Effector CD4-positive, alpha-beta T cell (primary cell): Measurements from ENCODE around the gene LETM1.

ENCODE experiments used
- DNase-seq: peaks from one replicate; pipeline ENCODE4 v3.0.0-alpha.2; 2020
- total RNA-seq: gene quantifications from one replicate; lab custom pipeline; 2026; lab: John Stamatoyannopoulos, UW

Gene LETM1
- total RNA-seq: 65.9 reads per million, percentile 74 among the genes with 10 or more reads in this experiment

DNA sequence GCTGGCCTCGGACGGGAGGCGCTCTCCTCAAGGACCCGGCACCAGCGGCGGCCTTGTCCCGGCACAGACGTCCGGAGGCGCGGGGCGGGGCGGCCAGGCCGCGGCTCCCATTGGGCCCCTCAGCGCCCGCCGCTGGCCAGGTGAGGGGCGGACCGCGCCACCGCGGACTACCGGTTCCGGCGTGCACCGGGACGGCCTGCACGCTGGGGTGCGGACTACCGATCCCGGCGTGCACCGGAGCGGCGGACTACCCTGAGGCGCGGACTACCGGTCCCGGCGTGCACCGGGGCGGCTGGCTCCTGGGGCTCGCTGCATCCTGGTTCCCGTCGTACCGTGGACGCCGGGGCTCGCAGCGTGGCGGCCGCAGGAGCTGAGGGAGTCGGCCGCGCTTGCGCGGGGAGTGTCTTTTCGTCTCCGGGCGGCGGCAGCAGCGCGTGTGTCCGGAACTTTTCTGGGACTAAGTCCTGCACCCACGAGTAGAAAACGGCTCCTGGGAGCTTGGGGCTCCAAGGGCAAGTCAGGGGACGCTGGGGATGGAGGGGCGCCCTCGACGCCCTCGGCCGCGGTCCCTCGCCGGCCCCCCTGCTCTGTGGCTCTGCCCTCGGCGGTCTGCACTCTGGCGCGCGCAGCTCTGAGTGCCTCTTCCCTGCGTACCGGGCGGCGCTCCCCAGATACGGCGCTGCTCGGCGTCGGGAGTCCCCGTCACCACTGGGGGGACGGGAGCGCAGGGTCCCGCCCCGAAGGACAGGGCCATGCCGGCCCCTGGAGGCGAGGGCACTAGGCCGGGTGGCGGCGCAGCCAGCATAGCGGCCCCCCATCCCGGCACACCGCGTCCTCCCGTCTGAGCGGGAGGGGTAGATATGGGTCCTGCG, at the start of gene LETM1:
TSS of gene LETM1 (minus strand) at position 86 of the 872 bp plus-strand sequence. CDS start 206 bp downstream, outside the sequence.
- DNase-seq: peak; percentile 91

DNA sequence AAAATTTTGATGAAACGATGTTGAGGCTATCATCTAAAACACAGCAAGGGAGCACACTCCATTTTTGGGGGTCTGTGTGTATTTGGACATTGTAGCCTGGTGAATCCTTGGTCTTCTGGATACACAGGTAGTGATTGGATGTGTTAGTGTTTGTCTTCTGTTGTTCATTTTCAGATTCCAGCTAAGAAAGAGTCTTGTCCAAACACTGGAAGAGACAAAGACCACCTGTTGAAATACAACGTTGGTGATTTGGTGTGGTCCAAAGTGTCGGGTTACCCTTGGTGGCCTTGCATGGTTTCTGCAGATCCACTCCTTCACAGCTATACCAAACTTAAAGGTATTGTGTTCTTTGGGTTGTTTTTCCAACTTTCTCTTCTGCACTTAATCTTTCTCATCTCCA, 48.1 kb upstream of the LETM1 start:
- no peak for DNase-seq

DNA sequence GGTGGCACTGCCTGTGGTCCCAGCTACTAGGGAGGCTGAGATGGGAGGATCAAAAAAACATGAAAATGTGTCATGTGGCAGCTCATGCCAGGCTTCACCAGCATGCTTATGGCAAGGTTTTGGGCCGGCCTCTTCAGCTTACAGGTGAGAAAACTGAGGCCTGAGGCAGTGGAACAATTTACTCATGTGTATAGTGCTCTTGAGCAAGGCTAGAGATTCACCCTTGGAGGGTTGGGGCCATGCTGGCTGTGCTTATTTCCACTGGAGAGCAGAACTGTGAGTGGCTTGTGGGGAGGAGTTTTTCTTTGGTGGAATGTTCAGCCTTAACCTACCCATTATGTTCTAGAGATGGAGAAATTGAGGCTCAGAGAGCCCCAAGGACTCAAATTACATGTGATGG, 47.1 kb upstream of the LETM1 start:
- no peak for DNase-seq

DNA sequence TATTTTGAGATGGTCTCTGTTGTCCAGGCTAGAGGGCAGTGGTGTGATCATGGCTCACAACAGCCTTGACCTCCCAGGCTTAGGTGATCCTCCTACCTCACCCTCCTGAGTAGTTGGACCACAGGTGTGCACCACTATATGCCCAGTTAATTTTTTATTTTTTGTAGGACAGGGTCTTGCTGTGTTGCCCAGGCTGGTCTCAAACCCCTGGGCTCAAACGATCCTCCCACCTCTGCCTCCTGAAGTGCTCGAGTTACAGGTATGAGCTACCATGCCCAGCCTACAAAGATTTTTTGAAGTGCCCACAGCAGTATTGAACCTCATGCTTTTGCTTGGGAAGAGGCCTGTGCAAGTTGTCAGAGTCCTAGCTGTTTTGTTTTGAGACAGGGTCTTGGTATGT, 46.3 kb upstream of the LETM1 start:
- no peak for DNase-seq

DNA sequence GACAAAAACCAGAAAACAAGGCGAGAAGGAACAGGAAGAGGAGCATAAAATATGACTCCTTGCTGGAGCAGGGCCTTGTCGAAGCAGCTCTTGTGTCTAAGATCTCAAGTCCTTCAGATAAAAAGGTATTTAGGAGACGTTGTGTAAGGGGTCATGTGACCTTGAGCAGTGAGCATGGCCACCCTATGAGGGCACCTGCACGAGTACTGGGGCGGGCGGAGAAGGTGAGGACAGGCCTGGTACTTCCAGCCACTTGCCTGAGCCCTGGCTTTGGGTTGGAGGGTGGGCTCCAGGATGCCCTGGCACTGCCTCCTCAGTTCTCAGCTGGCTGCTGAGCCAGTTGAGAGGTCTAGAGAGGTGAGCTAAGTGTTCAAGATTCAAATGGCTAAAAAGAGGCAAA, 45.2 kb upstream of the LETM1 start:
- no peak for DNase-seq

DNA sequence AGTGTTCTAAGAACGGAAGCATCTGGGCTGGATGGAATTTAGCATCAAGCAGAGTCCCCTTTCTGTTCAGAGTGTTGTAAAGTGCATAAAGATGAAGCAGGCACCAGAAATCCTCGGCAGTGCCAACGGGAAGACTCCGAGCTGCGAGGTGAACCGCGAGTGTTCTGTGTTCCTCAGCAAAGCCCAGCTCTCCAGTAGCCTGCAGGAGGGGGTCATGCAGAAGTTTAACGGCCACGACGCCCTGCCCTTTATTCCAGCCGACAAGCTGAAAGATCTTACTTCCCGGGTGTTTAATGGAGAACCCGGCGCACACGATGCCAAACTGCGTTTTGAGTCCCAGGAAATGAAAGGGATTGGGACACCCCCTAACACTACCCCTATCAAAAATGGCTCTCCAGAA, 44.7 kb upstream of the LETM1 start:
- DNase-seq: no peak

DNA sequence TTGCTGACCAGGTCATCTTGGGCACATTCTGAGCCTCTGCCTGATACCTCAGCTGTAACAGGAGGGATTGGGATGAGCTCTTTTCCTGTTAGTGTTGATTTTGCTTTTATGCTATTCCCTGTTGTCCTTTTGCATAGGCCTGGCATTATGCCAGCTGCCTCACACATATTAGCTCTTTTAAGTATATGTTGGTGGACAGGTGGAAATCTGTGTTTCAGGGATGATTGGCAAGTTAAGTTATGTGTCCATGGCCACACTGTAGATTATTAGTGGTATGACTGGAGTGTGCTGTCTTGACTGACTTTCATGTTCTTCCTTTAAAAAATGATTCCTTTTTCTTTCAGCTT, 44.1 kb upstream of the LETM1 start:
- no peak for DNase-seq

DNA sequence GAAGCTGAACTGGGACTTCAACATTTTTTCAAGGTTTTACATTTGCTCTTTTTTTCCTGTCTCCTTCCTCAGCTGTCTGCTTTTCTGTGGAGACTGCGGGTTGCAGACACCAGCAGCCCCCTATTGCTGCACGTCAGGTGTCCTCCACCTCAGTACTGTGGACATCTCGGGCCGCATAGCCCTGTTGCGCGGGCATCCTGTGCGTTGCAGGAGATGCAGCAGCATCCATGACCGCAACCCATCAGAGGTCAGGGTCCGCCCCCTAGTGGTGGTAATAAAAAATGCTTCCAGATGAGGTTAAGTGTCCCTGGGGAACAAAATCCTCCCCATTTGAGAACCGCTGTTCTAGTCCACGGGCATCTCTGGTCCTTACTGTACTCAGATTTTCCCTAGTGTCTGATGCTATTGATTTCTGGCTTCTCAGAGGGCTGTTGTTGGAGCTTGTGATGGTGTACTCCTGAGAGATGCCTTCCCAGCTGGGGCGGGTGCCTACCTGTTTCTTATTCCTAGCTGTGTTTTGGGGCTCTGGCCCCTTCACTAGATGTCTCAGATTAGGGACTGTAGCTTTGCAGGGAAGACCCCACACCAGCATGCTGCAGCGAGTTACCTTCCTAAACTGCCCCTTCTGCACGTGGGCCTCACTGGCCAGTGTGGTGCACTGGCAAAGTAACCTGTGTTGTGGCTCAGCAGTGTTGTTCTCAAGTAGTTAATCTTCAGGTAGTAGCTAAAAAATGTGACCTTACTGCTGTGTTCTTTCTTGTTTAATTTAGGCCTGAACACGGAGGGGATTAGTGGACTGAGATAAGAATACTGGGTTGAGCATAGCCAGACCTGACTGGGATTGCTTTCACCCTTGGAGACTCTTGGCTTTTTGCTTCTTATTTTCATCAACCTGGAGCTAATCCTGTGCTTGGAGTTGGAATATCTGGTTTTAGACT, 43.5 kb upstream of the LETM1 start:
- DNase-seq: peak; percentile 68

DNA sequence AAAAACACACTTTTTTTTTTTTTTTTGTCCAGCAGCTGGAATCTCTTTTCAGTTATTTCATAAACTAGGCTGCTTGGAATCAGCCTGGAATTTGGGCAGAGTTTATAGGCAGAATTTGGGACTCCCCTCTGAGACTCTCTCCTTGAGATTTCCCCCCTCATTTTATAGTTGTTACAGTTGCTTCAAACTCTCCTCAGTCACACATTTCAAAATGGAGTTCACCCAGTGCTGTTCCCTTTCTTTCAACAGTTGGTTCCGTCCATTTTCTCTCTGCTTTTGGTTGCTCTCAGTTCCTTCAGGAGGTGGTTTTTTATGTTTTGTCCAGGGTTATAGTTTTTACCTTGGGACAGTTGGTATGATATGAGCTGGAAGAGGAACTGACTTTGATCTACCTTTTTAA, 42.7 kb upstream of the LETM1 start:
- DNase-seq: no peak

DNA sequence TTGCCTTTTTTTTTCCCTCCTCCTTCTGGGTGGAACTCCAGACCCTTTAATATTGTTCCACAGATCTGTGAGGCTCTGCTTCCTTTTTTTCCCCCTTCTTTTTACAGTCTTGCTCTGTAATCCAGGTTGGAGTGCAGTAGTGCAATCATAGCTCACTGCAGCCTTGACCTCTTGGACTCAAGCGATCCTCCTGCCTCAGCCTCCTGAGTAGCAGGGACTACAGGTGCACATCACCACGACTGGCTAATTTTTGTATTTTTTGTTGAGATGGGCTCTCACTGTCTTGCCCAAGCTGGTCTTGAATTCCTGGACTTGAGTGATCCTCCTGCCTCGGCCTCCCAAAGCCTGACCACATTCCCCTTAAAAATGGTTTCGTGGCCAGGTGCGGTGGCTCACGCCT, 42.1 kb upstream of the LETM1 start:
- no peak for DNase-seq

DNA sequence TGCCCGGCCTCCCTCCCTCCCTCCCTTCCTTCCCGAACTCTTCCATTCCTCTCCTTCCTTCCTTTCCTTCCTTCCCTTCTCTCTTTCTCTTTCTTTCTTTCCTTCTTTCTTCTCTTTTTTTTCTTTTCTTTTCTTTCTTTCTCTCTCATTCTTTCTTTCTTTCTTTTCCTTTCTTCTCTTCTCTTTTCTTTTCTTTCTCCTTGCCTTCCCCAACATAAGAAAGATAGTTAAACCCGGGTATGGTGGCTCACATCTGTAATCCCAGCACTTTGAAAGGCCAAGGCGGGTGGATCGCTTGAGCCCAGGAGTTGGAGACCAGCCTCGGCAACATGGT, 40.7 kb upstream of the LETM1 start:
- no peak for DNase-seq

DNA sequence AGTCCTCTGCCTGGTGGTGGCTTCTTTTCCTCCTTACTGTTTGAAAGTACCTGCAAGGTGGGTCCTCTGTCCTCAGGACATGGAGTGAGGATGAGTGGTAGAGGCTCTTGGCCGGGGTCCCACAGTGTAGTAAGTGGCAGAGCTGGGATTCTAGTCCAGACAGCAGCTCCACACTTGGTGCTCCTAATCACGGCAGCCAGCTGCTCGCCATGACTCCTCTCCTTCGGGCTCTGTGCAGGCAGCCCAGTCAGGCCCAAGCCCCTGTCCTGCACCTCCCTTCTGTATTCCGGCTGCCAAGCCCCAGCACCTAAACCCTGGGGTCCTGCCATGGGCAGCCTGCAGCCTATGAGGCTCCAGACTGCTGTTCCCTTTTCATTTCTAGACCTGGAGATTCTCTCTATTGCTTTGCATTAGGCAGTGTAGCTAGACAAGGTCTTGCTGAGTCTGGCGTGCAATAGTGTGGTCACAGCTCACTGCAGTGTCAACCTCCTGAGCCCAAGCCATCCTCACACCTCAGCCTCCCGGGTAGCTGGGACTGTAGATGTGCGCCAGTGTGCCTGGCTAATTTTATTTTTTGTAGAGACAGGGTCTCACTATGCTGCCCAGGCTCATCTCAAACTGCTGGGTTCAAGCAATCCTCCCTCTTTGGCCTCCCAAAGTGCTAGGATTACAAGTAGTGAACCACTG, 40.2 kb upstream of the LETM1 start:
- no peak for DNase-seq

DNA sequence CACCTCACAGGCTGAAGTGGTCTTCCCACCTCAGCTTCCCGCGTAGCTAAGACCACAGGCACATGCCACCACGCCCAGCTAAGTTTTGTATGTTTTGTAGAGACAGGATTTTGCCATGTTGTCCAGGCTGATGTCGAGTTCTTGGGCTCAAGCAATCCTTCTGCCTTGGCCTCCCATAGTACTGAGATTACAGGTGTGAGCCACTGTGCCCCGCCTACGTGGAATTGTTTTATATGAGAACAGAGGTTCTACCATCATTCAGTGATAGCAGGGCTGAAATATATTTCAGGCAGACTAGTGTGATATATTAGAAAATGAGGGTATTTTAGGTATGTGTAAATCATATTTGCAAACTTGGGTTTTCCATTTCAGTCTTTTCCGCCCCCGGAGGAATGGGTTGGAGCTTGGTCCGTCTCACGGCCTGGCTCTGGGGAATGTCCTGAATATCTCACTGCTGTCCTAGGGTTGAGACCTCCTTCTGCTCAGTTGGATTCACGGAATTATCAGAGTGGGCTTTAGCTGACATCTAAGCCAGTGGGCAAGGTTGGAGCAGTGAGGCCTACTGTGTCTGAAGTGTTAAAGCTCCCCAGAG, 35.1 kb upstream of the LETM1 start:
- no peak for DNase-seq

DNA sequence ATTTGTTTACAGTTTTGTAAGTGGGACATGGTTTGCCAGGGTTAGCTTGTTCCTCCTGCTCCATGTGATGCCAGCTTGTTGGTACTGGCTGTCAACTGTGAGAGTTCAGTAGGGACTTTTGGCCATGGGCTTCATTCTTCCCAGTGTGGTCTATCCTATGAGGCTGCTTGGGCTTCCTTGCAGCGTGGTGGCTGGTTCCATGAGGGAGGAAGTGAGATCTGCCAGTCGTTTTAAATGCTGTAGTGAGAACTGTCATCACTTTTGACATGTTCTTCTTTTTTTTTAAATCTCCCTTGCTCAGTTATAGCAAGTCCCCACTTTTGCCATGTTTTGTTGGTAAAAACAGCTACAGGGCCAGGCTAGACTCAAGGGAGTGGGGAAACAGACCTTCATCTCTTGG, 31.1 kb upstream of the LETM1 start:
- no peak for DNase-seq

DNA sequence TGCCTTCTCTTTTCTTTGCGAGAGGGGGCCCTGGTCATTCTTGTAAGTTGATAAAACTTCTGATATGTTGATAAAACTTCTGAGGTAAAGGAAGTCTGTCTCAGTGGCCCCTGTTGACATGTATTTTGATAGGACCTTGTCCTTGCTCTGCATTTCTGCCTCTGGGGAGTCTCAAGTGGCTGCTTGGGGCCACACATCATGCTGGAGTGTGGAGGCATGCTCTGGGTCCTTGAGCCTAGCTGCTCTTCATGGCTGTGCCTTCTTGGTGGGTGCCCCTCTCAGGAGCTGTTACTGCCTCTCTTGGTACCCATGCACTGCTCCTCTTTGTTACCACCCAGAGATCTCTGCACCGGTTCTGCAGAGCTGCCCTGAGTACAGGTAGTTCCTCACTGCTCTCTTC, 29.5 kb upstream of the LETM1 start:
- DNase-seq: no peak

DNA sequence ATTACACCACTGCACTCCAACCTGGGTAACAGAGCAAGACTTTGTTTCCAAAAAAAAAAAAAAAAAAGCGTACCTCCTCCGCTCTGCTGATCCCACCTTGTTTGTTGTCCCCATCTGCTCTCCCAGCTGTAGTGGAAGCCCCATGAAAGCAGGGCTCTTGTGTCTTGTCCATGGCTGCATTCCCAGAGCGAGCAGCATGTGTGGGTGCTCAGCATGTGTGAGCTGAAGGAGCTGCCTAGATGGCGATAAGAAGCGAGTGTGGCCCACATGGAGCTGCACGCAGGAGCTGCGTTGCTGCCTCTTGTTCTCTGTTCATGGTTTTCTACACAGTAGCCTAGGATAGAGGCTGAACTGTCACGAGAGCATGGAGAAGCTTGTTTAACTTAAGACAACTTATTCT, 27.6 kb upstream of the LETM1 start:
- no peak for DNase-seq

DNA sequence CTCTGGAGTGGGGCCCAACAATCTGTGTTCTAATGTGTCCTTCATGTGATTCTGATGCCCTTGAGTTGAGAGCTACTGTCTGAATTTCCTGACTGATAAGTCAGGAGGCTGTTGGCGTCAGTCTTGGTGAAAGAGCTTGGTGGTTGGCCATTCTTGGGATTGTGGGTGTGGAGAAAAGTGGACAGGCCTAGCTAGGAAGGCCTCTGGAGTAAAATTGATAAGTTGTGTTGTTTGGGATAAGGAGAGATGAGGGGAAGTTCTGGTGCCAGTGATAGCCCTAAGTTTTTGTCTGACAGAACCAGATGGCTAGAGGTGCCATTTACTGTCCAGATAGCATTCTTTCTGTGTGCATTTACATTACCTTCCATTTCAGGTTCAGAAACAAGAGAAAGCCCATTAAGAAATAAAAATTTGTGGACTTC, 26.9 kb upstream of the LETM1 start:
- DNase-seq: no peak

DNA sequence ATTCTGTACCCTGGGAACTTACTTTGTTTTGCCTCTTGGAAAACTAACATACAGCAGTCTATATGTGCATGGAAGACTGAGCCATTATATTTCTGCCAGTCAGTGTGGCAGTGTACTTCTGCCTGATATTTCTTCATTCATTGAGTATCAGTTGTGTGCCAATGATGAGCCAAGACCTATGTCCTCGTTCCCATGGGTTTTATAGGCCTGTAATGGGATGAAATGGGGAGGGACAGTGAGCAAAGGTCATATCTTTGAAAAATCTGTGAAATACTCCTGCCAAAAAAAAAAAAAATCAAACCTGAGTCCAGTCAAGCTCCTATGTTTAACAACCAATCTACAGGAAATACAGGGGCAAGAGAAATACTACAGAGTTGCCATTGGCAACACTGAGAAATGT, 24.4 kb upstream of the LETM1 start:
- no peak for DNase-seq

DNA sequence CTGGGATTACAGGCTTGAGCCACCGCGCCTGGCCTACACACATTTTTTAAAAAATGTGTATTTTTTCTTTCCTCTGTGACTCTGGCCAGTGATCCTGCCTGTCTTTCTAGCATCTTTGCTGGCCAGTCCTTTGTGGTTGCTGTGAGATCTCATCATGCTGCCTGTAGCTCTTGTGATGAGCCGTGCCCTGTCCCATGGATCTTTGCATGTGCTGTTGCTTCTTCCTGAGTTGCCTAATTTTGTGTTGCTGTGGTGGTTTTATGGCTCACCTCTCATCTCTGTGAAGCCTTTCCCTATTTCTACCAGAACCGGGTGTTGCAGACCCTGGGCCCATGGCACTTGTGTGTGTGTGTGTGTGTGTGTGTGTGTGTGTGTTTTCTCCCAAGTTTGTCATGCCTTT, 23.5 kb upstream of the LETM1 start:
- DNase-seq: no peak

DNA sequence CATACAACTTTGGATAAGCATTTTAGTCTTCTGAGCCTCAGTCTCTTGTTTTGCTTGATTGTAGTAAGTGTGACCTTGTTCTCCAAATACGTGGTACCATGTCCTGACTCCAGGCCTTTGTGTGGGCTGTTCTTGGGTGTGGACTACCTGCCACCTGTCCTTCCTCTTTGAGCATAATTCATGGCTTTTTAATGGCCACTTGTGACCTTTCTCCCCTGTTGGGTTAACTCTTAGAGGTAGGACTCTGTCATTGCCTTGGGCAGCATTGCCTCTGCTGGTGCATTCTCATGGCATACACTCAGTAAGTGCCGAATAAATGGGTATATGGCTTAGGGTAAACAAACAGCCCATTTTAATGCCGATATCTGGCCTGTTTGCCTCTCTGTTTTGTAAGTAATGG, 18.2 kb upstream of the LETM1 start:
- no peak for DNase-seq

DNA sequence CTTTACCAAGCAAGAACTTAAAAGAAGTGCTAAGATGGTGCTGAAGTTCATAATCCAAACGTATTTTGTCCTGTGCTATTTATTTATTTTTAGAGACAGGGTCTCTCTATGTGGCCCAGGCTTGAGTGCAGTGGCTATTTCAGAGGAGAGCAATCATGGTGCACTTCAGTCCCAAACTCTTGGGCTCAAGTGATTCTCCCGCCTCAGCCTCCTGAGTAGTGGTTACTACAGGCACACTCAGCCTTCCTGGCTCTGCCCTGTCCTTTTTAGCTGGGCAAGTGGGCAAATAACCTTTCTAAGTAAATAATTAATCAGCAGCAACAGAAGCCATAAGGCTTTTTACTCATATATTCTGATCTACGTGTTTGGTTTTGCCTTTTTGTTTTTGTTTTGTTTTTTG, 17.8 kb upstream of the LETM1 start:
- no peak for DNase-seq

DNA sequence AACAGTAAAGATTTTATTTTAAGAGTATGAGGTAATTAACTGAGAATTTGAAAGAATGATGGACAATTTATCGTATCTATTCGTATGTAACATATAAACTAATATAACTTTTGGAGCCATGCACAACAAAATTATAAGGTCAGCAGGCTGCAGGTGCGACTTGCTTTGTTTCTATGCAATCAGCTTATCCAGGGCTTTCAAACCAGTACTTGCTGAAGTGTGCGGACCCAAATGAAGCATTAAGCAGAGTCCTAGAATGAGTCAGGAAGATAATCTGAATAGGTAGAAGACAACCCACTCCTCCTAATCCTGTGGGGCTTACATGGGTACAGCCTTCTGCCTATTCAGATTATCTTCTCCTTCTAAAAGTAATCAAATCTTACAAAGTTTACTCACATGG, 17.3 kb upstream of the LETM1 start:
- no peak for DNase-seq

DNA sequence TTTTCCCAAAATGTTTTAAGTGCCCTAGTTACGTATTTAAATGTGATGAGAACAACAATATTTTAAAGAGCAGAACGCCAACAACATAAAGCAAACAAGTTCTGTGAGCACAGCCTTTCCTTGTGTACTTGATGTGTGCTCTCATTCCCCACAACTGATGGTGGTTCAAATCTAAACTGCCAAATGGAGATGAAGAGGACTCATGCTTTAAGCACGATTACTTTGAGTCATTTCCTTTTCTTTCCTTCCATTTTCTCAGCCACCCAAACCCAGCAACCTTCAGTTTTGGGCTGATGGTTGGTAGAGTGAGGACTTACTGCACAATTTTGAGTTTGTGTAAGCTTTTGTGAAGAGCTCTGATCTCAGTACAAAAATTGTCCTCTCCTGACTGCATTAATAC, 16.9 kb upstream of the LETM1 start:
- no peak for DNase-seq
